K562 (cell line): ENCODE measurements around the gene DDX5. TPM values are rescaled to one million over a fixed set of nuclear protein-coding genes. Genes with fewer than 3 reads are reported as not detected.

Experiments used
- ATF7 ChIP-seq: fragments of 450-650 bp; IDR thresholded peaks from 2 replicates; pipeline ENCODE4 v1.7.1; 2014; ENCODE audit warnings: mild to moderate bottlenecking, moderate library complexity
- FOXA3 ChIP-seq, 2 experiments: fragments of 450-650 bp in 1 of 2; sonication (generic) in 1 of 2; formaldehyde crosslinking; IDR thresholded peaks in 1 of 2; conservative IDR thresholded peaks in 1 of 2; 2 replicates each; pipeline versions ENCODE4 v1.4.0 to v1.8.0; 2020 to 2022; ENCODE audit warnings: mild to moderate bottlenecking in 2 of 2, missing genetic modification reagents in 1 of 2
- MEIS2 ChIP-seq: fragments of 450-650 bp; IDR thresholded peaks from 2 replicates; pipeline ENCODE4 v1.6.1; 2014; ENCODE audit warnings: mild to moderate bottlenecking; ENCODE audit not compliant: partially characterized antibody
- POLR2AphosphoS5 ChIP-seq: IDR thresholded peaks from 2 replicates; pipeline ENCODE4 v1.6.1; 2011; ENCODE audit warnings: mild to moderate bottlenecking, low read depth, low read length, moderate library complexity; ENCODE audit not compliant: control insufficient read depth, insufficient read depth
- TAF1 ChIP-seq: IDR thresholded peaks from 2 replicates; pipeline ENCODE4 v1.6.1; 2011; ENCODE audit warnings: mild to moderate bottlenecking, low read length, moderate library complexity; ENCODE audit not compliant: insufficient read depth, control insufficient read depth, severe bottlenecking; ENCODE audit errors: extremely low read depth
- ZNF217 ChIP-seq: sonication (generic); formaldehyde crosslinking; IDR thresholded peaks from 2 replicates; pipeline ENCODE4 v1.8.0; 2022; ENCODE audit warnings: mild to moderate bottlenecking, missing genetic modification reagents
- ZNF431 ChIP-seq: sonication (generic); formaldehyde crosslinking; IDR thresholded peaks from 2 replicates; pipeline ENCODE4 v1.8.0; 2022; ENCODE audit warnings: mild to moderate bottlenecking, missing genetic modification reagents
- ZNF589 ChIP-seq: fragments of 200-800 bp; sonication (Bioruptor generic); IDR thresholded peaks from 2 replicates; pipeline ENCODE4 v1.6.1; 2016; ENCODE audit warnings: low read depth, missing genetic modification characterization, missing compliant biosample characterization
- polyA plus RNA-seq, 8 experiments: library from polyadenylated mRNA; depleted of rRNA in 4 of 8; stranded (reverse) in 5 of 8; unstranded in 3 of 8; fragments of >200 nt; fragmentation: Nextera tagmentation in 2 of 8; fragmentation: Illumina TruSeq in 1 of 8; extraction: Ambion mirVana in 2 of 8; extraction: Trizol in 1 of 8; gene quantifications; 2 replicates each; pipeline versions ENCODE4 v1.2.1 to v1.2.3, GENCODE V29; 2011 to 2014; ENCODE audit warnings: inconsistent platforms in 1 of 8, missing spikeins in 1 of 8
- total RNA-seq, 7 experiments: library from RNA; depleted of rRNA in 6 of 7; stranded (reverse); fragments of >200 nt in 6 of 7; fragmentation: Illumina TruSeq in 2 of 7; extraction: Trizol in 2 of 7; gene quantifications; 2 replicates each; pipeline versions ENCODE4 v1.2.1 to v1.2.3, GENCODE V29; 2011 to 2021; ENCODE audit warnings: low replicate concordance in 1 of 7
- TF ChIP-seq, protein P1 (sequence below), 2 experiments: fragments of 450-650 bp; formaldehyde crosslinking in 1 of 2; IDR thresholded peaks; 2 replicates each; pipeline versions ENCODE4 v1.4.0 to v1.6.1; 2014 to 2020; ENCODE audit warnings: mild to moderate bottlenecking in 2 of 2, borderline replicate concordance in 1 of 2, low read depth in 1 of 2
- TF ChIP-seq, protein P2 (sequence below): fragments of 250-450 bp; sonication (Bioruptor Pico); IDR thresholded peaks from 2 replicates; pipeline ENCODE4 v1.4.0; 2020

The DDX5 gene
- total and polyA plus RNA-seq, 9 of the 15 experiments (the other 6 are each of a cell fraction or from before 2014, with no cell fraction given) = 306 to 1,639 (median 604) TPM

GRCh38 chr17:64496786-64497564 is 9.1 kb downstream of the DDX5 start, which contains the start of gene POLG2 (continued):
- TF ChIP-seq, protein P1, sequence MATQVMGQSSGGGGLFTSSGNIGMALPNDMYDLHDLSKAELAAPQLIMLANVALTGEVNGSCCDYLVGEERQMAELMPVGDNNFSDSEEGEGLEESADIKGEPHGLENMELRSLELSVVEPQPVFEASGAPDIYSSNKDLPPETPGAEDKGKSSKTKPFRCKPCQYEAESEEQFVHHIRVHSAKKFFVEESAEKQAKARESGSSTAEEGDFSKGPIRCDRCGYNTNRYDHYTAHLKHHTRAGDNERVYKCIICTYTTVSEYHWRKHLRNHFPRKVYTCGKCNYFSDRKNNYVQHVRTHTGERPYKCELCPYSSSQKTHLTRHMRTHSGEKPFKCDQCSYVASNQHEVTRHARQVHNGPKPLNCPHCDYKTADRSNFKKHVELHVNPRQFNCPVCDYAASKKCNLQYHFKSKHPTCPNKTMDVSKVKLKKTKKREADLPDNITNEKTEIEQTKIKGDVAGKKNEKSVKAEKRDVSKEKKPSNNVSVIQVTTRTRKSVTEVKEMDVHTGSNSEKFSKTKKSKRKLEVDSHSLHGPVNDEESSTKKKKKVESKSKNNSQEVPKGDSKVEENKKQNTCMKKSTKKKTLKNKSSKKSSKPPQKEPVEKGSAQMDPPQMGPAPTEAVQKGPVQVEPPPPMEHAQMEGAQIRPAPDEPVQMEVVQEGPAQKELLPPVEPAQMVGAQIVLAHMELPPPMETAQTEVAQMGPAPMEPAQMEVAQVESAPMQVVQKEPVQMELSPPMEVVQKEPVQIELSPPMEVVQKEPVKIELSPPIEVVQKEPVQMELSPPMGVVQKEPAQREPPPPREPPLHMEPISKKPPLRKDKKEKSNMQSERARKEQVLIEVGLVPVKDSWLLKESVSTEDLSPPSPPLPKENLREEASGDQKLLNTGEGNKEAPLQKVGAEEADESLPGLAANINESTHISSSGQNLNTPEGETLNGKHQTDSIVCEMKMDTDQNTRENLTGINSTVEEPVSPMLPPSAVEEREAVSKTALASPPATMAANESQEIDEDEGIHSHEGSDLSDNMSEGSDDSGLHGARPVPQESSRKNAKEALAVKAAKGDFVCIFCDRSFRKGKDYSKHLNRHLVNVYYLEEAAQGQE (IDR thresholded peaks at IDR 0.05; ENCODE audit: borderline replicate concordance) = peak; percentile 57; the same call in 1 of the 2 replicates
- TF ChIP-seq, protein P1 (CRISPR knock-in tag; IDR thresholded peaks at IDR 0.05; ENCODE audit: low read depth) = 0 out of 2 replicates have a peak, but pooled peaks have one; percentile 34
- TF ChIP-seq FOXA3 (CRISPR knock-in tag; conservative IDR thresholded peaks at IDR 0.05 in 1 of 2, IDR thresholded peaks at IDR 0.05 in 1 of 2) = 0 out of 4 replicates have a peak, but pooled peaks of 1 of the 2 experiments have one; percentile 67
- TF ChIP-seq POLR2AphosphoS5 = peak; percentile 84; the same call in 1 of the 2 replicates
- TF ChIP-seq MEIS2 = peak; percentile 95
- peak; percentile 5; the same call in 1 of the 2 replicates for TF ChIP-seq ZNF431 (CRISPR knock-in tag)
- TF ChIP-seq, protein P2, sequence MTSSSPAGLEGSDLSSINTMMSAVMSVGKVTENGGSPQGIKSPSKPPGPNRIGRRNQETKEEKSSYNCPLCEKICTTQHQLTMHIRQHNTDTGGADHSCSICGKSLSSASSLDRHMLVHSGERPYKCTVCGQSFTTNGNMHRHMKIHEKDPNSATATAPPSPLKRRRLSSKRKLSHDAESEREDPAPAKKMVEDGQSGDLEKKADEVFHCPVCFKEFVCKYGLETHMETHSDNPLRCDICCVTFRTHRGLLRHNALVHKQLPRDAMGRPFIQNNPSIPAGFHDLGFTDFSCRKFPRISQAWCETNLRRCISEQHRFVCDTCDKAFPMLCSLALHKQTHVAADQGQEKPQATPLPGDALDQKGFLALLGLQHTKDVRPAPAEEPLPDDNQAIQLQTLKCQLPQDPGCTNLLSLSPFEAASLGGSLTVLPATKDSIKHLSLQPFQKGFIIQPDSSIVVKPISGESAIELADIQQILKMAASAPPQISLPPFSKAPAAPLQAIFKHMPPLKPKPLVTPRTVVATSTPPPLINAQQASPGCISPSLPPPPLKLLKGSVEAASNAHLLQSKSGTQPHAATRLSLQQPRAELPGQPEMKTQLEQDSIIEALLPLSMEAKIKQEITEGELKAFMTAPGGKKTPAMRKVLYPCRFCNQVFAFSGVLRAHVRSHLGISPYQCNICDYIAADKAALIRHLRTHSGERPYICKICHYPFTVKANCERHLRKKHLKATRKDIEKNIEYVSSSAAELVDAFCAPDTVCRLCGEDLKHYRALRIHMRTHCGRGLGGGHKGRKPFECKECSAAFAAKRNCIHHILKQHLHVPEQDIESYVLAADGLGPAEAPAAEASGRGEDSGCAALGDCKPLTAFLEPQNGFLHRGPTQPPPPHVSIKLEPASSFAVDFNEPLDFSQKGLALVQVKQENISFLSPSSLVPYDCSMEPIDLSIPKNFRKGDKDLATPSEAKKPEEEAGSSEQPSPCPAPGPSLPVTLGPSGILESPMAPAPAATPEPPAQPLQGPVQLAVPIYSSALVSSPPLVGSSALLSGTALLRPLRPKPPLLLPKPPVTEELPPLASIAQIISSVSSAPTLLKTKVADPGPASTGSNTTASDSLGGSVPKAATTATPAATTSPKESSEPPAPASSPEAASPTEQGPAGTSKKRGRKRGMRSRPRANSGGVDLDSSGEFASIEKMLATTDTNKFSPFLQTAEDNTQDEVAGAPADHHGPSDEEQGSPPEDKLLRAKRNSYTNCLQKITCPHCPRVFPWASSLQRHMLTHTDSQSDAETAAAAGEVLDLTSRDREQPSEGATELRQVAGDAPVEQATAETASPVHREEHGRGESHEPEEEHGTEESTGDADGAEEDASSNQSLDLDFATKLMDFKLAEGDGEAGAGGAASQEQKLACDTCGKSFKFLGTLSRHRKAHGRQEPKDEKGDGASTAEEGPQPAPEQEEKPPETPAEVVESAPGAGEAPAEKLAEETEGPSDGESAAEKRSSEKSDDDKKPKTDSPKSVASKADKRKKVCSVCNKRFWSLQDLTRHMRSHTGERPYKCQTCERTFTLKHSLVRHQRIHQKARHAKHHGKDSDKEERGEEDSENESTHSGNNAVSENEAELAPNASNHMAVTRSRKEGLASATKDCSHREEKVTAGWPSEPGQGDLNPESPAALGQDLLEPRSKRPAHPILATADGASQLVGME = 0 out of 2 replicates have a peak, but pooled peaks have one; percentile 31
- peak; percentile 80 for TF ChIP-seq TAF1
- TF ChIP-seq ZNF589 = peak; percentile 45; the same call in 1 of the 2 replicates
- TF ChIP-seq ATF7 = peak; percentile 33; the same call in 1 of the 2 replicates
- TF ChIP-seq ZNF217 (CRISPR knock-in tag) = no peak
